ENCODE data around the gene PROX1. TPM values are rescaled to one million over a fixed set of nuclear protein-coding genes. Genes with fewer than 3 reads are reported as not detected.

PROX1 gene
- total and polyA plus RNA-seq, 2 of the 4 experiments (the other 2 are of a cell fraction): under 0.01 to 0.02 TPM

GRCh38 chr1:213998785-213999184 is 11.0 kb downstream of the PROX1 start:
- no peak overlapping the region for H4K5ac ChIP-seq (ENCODE audit: low read depth, low read length)
- 100% methylated on average over 1 of the region's 6 CpGs; no CpG with 5 or more reads in 1 of the 2 experiments for WGBS, 2 experiments (ENCODE audit: extremely low coverage in 2 of 2, insufficient read length in 1 of 2)
- H3K9me1 ChIP-seq (ENCODE audit: insufficient read depth, low read length): no peaks in the 10 kb centered on the region
- H2AK5ac ChIP-seq (ENCODE audit: low read depth, low read length): no peak overlapping the region
- H2AFZ ChIP-seq (replicated peaks; ENCODE audit: low read length, poor library complexity): no peak overlapping the region
- H2BK15ac ChIP-seq (ENCODE audit: low read depth, low read length): no peak overlapping the region
- ChIA-PET CTCF (interaction anchor here (0.9 kb wide), 1 partner anchor 9 kb away, joined by 5 read pairs; no protein-coding TSS in a partner anchor), POLR2A (ENCODE audit: unreplicated experiment) (no interaction called here)
- H3K4me1 ChIP-seq (ENCODE audit: control insufficient read depth, insufficient read depth, low read length): no peaks in the 10 kb centered on the region
- no peaks in the 10 kb centered on the region for H3K36me3 ChIP-seq (ENCODE audit: control insufficient read depth, insufficient read depth, low read length)
- H3K18ac ChIP-seq (ENCODE audit: low read depth, low read length): no peak overlapping the region
- H3K9me3 ChIP-seq (ENCODE audit: control insufficient read depth, insufficient read depth, low read length): no peaks in the 10 kb centered on the region
- intact Hi-C loops (cut with micrococcal nuclease) (no loop called here), dilution Hi-C loops (cut with HindIII; ENCODE audit: low sequenced_read_pairs, unreplicated experiment) (no loop called here), in situ Hi-C loops (cut with MboI; ENCODE audit: low sequenced_read_pairs) (no loop called here)
- H3K27ac ChIP-seq (ENCODE audit: insufficient read depth, low read length): no peak overlapping the region
- no peak overlapping the region for H2BK20ac ChIP-seq (ENCODE audit: low read depth, low read length)
- no peak overlapping the region for H3K4me2 ChIP-seq (ENCODE audit: low read depth, low read length)
- H4K20me1 ChIP-seq (ENCODE audit: insufficient read depth, low read length): no peaks in the 10 kb centered on the region
- no peak overlapping the region for H3K56ac ChIP-seq (ENCODE audit: extremely low read depth, insufficient read depth, low read length)
- no peak overlapping the region for H3K14ac ChIP-seq (replicated peaks; ENCODE audit: low read depth, low read length)
- no peak overlapping the region for H2BK120ac ChIP-seq (ENCODE audit: low read depth, low read length)
- H4K8ac ChIP-seq (ENCODE audit: low read depth in 2 of 2, low read length in 2 of 2): no peak overlapping the region
- H3K23ac ChIP-seq (ENCODE audit: low read depth, low read length): no peak overlapping the region
- no peak overlapping the region for H3K4ac ChIP-seq (ENCODE audit: low read depth, low read length)
- no peak for ATAC-seq (ENCODE audit: low read depth)
- no peak overlapping the region for H3K4me3 ChIP-seq (ENCODE audit: insufficient read depth, low read depth, low read length)
- no peak overlapping the region for H3K9ac ChIP-seq (ENCODE audit: low read depth, low read length)
- peaks cover 7% of the 10 kb centered on the region for H3K27me3 ChIP-seq (ENCODE audit: control insufficient read depth, insufficient read depth, low read length)
- H2BK5ac ChIP-seq (ENCODE audit: low read depth, low read length, poor library complexity, severe bottlenecking): no peak overlapping the region
- BruUV-seq (replicated peaks): no TSS peak
- no peaks in the 10 kb centered on the region for H3K79me1 ChIP-seq (ENCODE audit: low read depth in 1 of 2, low read length in 2 of 2)
- no peak overlapping the region for H4K91ac ChIP-seq (ENCODE audit: insufficient read depth, low read depth, low read length)
- TF ChIP-seq RCOR1 (IDR thresholded peaks at IDR 0.05; ENCODE audit: insufficient replicate concordance, low read length) (no peak), CHD1 (IDR thresholded peaks at IDR 0.05; ENCODE audit: low read depth, low read length) (no peak), BHLHE40 (IDR thresholded peaks at IDR 0.05; ENCODE audit: low read depth, low read length) (no peak), FOS (IDR thresholded peaks at IDR 0.05; ENCODE audit: low read depth, low read length) (no peak), RFX5 (IDR thresholded peaks at IDR 0.05; ENCODE audit: low read depth, low read length) (no peak), RAD21 (IDR thresholded peaks at IDR 0.05; ENCODE audit: low read length) (no peak), MAFK (IDR thresholded peaks at IDR 0.05; ENCODE audit: low read depth, low read length) (no peak), MXI1 (IDR thresholded peaks at IDR 0.05; ENCODE audit: borderline replicate concordance, low read depth, low read length) (no peak), MAZ (IDR thresholded peaks at IDR 0.05; ENCODE audit: borderline replicate concordance, low read depth, low read length) (no peak), CEBPB (IDR thresholded peaks at IDR 0.05; ENCODE audit: low read depth, low read length) (no peak), SMC3 (IDR thresholded peaks at IDR 0.05; ENCODE audit: low read depth, low read length) (no peak), NFE2L2 (IDR thresholded peaks at IDR 0.05; ENCODE audit: low read depth, low read length) (no peak), USF2 (IDR thresholded peaks at IDR 0.05; ENCODE audit: low read depth, low read length) (no peak), POLR2A (IDR thresholded peaks at IDR 0.05; ENCODE audit: low read depth, low read length) (no peak), CTCF (conservative IDR thresholded peaks at IDR 0.05; ENCODE audit: low read depth, low read length) (no peak), ELK1 (IDR thresholded peaks at IDR 0.05; ENCODE audit: borderline replicate concordance, low read depth, low read length) (no peak)
- H2AK9ac ChIP-seq (replicated peaks; ENCODE audit: low read depth, low read length, poor library complexity): no peak overlapping the region
- DNase-seq: no peak

Measured in IMR-90 (cell line).